Epithelial cell of proximal tubule (primary cell): ENCODE data around the gene FXYD7. TPM values are rescaled to one million over a fixed set of nuclear protein-coding genes. Genes with fewer than 3 reads are reported as not detected.
"Not testable (repeated sequence)": the region's sequence is repeated elsewhere in the genome, so short reads cannot be mapped to it uniquely, and the experiment has no call there.

Experiments used
- DNase-seq: peaks from one replicate; pipeline ENCODE4 v3.0.0-alpha.2; 2011; ENCODE audit warnings: low read depth
- H3K4me3 ChIP-seq: 2 replicates; pipeline ENCODE4 v1.5.1; 2011; ENCODE audit warnings: low read depth, mild to moderate bottlenecking, low read length
- total RNA-seq: library from RNA; depleted of rRNA; stranded (reverse); fragments of >200 nt; gene quantifications from 2 replicates; pipeline ENCODE4 v1.2.3, GENCODE V29; 2015
- TF ChIP-seq, protein P1 (sequence below): conservative IDR thresholded peaks from 2 replicates; pipeline ENCODE4 v1.5.1; 2012; ENCODE audit warnings: low read depth, mild to moderate bottlenecking, low read length

The FXYD7 gene
- total RNA-seq, 1 donor from 2014 or later = not detected

DNA sequence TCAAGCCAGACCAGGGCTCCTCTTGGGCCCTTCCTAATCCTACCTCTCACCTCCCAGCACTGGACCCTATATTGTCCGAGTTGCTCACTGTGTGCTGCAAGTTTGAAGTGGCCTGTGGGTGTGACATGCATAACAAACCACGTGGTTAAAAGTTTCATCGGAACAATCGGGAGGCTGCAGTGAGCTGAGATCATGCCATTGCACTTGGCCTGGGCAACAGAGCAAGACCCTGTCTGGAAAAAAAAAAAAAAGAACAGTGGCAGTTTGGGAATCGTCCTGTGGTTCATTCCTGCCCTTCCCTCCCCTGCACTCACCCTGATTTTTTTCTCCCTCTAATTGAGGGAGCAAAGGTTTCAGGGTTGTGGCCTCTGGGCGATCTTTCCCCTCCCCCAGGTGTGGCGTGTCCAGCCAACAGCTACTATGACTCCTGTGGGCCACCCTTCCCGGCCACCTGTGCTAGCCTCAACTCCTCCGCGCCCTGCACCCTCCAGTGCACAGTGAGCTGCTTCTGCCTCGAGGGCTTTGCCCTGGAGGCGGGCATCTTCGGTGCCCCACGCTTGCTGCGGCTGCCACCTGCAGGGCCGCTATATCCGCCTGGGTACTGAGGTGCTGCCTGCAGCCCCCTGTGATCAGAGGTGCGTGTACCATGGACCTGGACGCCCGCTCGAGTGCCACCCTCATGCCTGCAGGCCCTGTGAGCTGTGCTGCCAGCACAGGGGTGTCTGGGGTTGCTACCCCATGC, 43.7 kb upstream of the FXYD7 start:
- H3K4me3 ChIP-seq = no peak overlapping the region
- no peak for DNase-seq
- TF ChIP-seq, protein P1, sequence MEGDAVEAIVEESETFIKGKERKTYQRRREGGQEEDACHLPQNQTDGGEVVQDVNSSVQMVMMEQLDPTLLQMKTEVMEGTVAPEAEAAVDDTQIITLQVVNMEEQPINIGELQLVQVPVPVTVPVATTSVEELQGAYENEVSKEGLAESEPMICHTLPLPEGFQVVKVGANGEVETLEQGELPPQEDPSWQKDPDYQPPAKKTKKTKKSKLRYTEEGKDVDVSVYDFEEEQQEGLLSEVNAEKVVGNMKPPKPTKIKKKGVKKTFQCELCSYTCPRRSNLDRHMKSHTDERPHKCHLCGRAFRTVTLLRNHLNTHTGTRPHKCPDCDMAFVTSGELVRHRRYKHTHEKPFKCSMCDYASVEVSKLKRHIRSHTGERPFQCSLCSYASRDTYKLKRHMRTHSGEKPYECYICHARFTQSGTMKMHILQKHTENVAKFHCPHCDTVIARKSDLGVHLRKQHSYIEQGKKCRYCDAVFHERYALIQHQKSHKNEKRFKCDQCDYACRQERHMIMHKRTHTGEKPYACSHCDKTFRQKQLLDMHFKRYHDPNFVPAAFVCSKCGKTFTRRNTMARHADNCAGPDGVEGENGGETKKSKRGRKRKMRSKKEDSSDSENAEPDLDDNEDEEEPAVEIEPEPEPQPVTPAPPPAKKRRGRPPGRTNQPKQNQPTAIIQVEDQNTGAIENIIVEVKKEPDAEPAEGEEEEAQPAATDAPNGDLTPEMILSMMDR = no peak

DNA sequence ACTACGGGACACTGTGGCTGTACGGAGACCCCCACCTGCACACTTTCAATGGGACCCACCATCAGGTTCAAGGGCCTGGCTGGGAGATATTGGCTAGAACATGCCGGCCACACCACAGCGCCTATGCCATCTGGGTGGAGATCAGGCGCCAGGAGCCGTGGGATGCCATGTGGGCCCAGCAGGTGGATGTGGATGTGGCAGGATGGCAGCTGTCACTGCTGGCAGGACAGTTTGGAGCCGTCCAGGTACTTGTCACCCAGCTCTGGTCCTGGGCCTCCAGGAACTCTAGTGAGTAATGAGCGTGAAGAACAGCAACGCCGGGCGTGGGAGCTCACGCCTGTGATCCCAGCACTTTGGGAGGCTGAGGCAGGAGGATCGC, 43.2 kb upstream of the FXYD7 start:
- TF ChIP-seq, protein P1 = no peak
- no peak overlapping the region for H3K4me3 ChIP-seq

DNA sequence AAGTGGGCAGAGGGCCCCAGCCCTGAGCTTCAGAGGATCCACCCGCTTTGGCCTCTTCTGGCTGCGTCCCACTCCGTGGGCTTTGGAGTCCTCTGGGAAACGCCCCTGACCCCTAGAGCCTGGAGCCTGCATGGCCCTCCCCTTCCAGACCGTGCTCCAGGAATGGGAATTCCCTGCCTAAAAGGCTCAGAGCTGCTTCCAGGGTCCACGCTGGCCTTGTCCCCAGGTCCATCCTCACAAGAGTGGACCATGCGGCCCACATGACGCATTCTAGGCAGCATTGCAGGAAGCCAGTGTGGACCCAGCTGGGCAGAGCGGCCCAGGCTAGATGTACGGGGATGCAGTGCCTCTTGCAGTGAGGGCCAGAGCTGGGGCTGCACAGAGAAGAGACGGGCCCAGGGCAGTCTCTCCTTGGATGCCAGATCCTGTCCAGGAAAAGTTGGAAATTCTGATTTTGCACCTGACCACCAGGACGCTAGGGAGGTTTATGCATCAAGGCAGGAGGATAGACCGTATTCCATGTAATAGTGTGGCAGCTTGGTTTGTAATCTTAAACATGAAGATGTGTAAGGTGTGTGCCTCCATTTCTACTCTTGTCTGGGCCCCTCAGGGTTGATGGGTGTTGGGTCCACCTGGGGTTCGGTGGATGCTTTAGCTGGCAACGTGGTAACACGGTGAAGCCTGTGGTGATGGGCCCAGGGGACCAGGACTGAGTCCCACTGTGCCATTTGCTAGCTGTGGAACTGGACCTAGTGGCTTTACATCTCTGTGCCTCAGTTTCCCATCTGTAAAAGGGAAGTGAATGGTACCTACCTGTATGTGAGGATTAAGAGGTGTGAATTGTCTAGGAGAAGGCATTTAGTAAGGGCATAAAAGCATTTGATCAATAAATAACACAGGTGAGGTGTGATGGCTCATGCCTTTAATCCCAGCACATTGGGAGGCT, 42.2 kb upstream of the FXYD7 start:
- TF ChIP-seq, protein P1 = no peak
- no peak overlapping the region for H3K4me3 ChIP-seq
- DNase-seq = no peak

More for the DNA sequence above, 43.2 kb upstream of the FXYD7 start:
- no peak for DNase-seq

DNA sequence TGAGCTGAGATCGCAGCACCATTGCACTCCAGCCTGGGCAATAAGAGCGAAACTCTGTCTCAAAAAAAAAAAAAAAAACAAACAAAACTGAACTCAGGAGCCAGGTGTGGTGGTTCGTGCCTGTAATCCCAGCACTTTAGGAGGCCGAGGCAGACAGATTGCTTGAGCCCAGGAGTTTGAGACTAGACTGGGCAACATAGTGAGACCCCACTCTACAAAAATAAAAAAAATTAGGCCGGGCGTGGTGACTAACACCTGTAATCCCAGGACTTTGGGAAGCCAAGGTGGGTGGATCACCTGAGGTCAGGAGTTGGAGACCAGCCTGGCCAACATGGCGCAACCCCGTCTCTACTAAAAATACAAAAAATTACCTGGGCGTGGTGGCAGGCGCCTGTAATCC, 41.1 kb upstream of the FXYD7 start:
- not testable (repeated sequence) for H3K4me3 ChIP-seq, DNase-seq

DNA sequence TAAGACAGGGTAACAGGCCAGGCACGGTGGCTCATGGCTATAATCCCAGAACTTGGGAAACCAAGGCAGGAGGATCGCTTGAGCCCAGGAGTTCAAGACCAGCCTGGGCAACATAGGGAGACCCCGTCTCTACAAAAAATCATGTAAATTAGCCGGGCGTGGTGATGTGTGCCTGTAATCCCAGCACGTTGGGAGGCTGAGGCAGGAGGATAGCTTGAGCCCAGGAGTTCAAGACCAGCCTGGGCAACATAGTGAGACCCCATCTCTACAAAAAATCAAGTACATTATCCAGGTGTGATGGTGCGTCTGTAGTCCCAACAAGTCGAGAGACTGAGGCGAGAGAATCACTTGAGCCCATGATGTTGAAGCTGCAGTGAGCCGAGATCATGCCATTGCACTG, 39.4 kb upstream of the FXYD7 start:
- DNase-seq, H3K4me3 ChIP-seq: not testable (repeated sequence)

DNA sequence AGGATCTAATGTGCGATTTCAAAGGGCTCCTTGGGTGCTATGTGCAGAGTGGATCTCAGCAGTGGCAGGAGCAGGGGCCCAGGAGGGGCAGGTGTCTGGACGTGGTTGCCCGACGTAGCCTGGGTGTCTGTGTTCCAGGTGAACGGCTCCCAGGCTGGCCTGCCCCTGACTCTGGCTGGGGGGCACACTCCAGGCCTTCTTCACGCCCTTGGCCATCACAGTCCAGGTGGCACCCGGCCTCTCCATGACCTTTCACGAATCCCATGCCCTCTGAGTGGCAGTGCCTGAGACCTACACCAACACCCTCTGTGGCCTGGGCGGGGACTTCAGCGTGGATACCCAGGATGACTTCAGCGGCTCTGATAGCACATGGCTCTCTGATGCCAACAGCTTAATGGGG, 38.7 kb upstream of the FXYD7 start:
- TF ChIP-seq, protein P1 = no peak
- H3K4me3 ChIP-seq = no peak overlapping the region
- DNase-seq = no peak

DNA sequence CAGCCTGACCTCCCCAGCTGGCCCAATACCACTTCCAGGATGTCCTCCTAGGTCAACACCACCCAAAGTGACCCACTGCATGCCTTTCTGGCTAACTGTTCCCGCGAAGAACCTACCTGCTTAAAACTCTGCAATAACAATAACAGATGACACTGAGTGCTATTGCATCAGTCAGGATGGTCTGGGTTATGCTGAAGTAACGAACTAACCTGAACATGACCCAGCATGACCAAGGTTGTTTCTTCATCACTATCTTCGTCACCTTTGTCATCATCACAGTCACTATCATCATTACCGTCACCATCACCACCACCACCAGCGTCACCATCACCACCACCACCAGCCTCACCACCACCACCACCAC, 38.0 kb upstream of the FXYD7 start:
- no peak overlapping the region for H3K4me3 ChIP-seq
- no peak for DNase-seq
- TF ChIP-seq, protein P1 = no peak
